Heart right ventricle (tissue), 16 donors: ENCODE results near the gene RBM6. TPM values are rescaled to one million over a fixed set of nuclear protein-coding genes. Genes with fewer than 3 reads are reported as not detected.

Experiments used
- ATAC-seq, 8 donors: fragments of 200-7000 bp; cut with Tn5 transposase; one replicate each; pipeline ENCODE4 v1.9.1; 2020; ENCODE audit warnings: mild to moderate bottlenecking in 8 of 8, moderate library complexity in 8 of 8, moderate number of reproducible peaks in 1 of 8
- DNase-seq, 2 donors: peaks; one replicate each; pipeline ENCODE4 v3.0.0-alpha.2; 2020
- H3K27ac ChIP-seq, 10 donors: fragments of 200-600 bp; sonication (generic) in 2 of 10; one replicate each; pipeline versions ENCODE4 v1.5.0 to v1.8.0; 2020 to 2022; ENCODE audit warnings: mild to moderate bottlenecking in 3 of 10
- H3K27me3 ChIP-seq, 7 donors: fragments of 200-600 bp; one replicate each; pipeline ENCODE4 v1.8.0; 2021 to 2022; ENCODE audit warnings: mild to moderate bottlenecking in 2 of 7
- H3K36me3 ChIP-seq, 9 donors: fragments of 200-600 bp; sonication (generic) in 1 of 9; one replicate each; pipeline versions ENCODE4 v1.5.0 to v1.8.0; 2020 to 2022; ENCODE audit warnings: mild to moderate bottlenecking in 2 of 9
- H3K4me1 ChIP-seq, 9 donors: fragments of 200-600 bp; sonication (generic) in 1 of 9; one replicate each; pipeline versions ENCODE4 v1.5.0 to v1.8.0; 2020 to 2022; ENCODE audit warnings: mild to moderate bottlenecking in 4 of 9
- H3K4me3 ChIP-seq, 10 donors: fragments of 200-600 bp; sonication (generic) in 2 of 10; one replicate each; pipeline versions ENCODE4 v1.5.0 to v1.8.0; 2020 to 2022; ENCODE audit warnings: mild to moderate bottlenecking in 7 of 10, moderate library complexity in 2 of 10
- H3K9me3 ChIP-seq, 11 donors: fragments of 200-600 bp in 10 of 11; sonication (generic) in 2 of 11; one replicate each; pipeline versions ENCODE4 v1.5.0 to v1.8.0; 2013 to 2022; ENCODE audit warnings: mild to moderate bottlenecking in 2 of 11, control low read depth in 1 of 11, moderate library complexity in 1 of 11
- WGBS, 2 donors: extraction: QIAGEN DNeasy Blood & Tissue Kit; methylation state at CpG; one replicate each; pipeline ENCODE4 v1.1.7; 2013; ENCODE audit warnings: inconsistent platforms in 1 of 2; 5-methylcytosine and 5-hydroxymethylcytosine counted together
- intact Hi-C, 10 donors: fragments of 100-400 bp; cut with DNase I; formaldehyde crosslinking; loops; one replicate each; pipeline versions ENCODE4 v1.11.1 to v1.14.2; 2022
- polyA plus RNA-seq, 2 donors: library from polyadenylated mRNA; stranded (reverse); fragments of 200-250 nt; gene quantifications; one replicate each; pipeline ENCODE4 v1.2.3, GENCODE V29; 2013
- total RNA-seq, 10 donors: library from RNA; stranded (reverse); fragmentation: NEBNext Ultra II Directional in 3 of 10; extraction: Animal tissue kit (Norgen Biotek cat#: 25700) in 3 of 10; gene quantifications; one replicate each; pipeline versions ENCODE4 v1.2.1 to v1.2.4, GENCODE V29; 2021 to 2023
- TF ChIP-seq, protein P1 (sequence below), 9 donors: fragments of 200-600 bp; sonication (generic) in 2 of 9; IDR thresholded peaks; one replicate each; pipeline versions ENCODE4 v1.5.0 to v1.8.0; 2021 to 2022; ENCODE audit warnings: antibody characterized with exemption in 9 of 9, mild to moderate bottlenecking in 5 of 9, moderate library complexity in 1 of 9
- donor health status: Arrhythmogenic right ventricular cardiomyopathy.
- donor health status: ischemic (EF 13 %, LVEDD 7.1; RV severe dilation, severe dysfunction).
- donor health status: healthy with polysubstance abuse.
- donor health status: DM: no; HTN: yes; CAD: no.
- donor health status: DM: no; HTN: no; CAD: no.
- donor health status: ischemic (EF 25% LVEDD 6.9; RV normal size, moderate dysfunction).
- donor health status: ischemic (EF 25% LVEDD 5.7; RV mildly dilated, moderate dysfunction).
- donor health status: healthy.
- donor health status: DM: yes; HTN: yes; CAD: no.
- donor health status: Ischemic cardiomyopathy.
- donor health status: ischemic (EF 35%, LVEDD 5.7; RV mildly dilated, moderate dysfunction).
- donor health status: nonischemic (EF 11% LVEDD 7.7; RV severe dilation, severe dysfunction).
- donor health status: DM: yes; HTN: yes; CAD: no.
- donor health status: PGD.
- donor health status: ischemic (EF 29% LVEDD 5.4; RV normal size, mild dysfunction).
- donor health status: nonischemic (EF 23%, LVEDD 6.1; RV moderate dilation, normal function).

RBM6 gene
- total and polyA plus RNA-seq, 12 donors = 26.0 to 208 (median 37.6) TPM

DNA sequence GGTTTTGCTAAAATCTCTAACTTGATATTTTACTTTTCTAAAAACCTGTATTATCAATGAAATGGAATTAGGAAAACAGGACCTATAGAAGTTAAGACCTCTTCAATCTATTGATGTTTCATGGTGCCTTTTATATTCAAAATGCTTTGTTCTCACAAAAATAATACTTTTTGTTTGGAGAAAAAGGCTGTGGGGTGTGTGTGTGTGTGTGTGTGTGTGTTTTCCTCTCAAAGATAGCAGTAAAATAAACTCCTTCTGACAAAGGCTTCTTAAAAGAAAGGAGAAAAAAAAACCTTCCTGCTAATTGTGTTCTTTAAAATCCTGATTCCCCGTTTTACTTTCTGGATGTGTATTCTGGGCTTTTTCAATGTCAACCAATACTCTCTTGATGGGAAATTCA lies 54.5 kb downstream of the RBM6 start:
- DNase-seq = no peak

DNA sequence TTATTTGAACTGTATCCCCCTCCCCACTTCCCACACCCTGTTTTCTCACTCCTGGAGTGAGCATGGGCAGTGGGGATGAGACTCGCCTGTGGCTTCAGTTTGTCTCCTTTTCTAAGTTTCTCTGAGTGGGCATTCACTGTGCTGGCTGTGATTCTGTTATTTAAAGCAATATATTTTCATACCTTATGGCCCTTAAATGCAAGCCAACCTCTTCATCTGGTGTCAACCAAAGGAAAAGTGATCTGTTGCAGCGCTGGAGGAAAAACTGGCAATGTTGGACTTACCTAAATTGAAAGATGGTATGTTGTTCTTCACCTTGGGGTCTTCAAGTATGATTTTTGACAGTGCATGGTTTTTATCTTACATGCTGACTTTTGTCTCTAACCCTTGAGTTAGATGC lies 56.1 kb downstream of the RBM6 start:
- DNase-seq = no peak
- intact Hi-C loops = no loop called here

More for the DNA sequence above, 54.5 kb downstream of the RBM6 start:
- H3K9me3 ChIP-seq = no peaks in the 10 kb centered on the region
- TF ChIP-seq, protein P1, sequence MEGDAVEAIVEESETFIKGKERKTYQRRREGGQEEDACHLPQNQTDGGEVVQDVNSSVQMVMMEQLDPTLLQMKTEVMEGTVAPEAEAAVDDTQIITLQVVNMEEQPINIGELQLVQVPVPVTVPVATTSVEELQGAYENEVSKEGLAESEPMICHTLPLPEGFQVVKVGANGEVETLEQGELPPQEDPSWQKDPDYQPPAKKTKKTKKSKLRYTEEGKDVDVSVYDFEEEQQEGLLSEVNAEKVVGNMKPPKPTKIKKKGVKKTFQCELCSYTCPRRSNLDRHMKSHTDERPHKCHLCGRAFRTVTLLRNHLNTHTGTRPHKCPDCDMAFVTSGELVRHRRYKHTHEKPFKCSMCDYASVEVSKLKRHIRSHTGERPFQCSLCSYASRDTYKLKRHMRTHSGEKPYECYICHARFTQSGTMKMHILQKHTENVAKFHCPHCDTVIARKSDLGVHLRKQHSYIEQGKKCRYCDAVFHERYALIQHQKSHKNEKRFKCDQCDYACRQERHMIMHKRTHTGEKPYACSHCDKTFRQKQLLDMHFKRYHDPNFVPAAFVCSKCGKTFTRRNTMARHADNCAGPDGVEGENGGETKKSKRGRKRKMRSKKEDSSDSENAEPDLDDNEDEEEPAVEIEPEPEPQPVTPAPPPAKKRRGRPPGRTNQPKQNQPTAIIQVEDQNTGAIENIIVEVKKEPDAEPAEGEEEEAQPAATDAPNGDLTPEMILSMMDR (IDR thresholded peaks at IDR 0.05) = no peak
- H3K4me1 ChIP-seq = peaks cover 0 to 25% (median 3%) of the 10 kb centered on the region in 9 donors
- no peak overlapping the region for H3K4me3 ChIP-seq
- ATAC-seq = no peak
- H3K27me3 ChIP-seq = no peaks in the 10 kb centered on the region
- peaks cover 0 to 73% (median 4%) of the 10 kb centered on the region in 9 donors for H3K36me3 ChIP-seq
- WGBS, 2 donors = 81 to 94% methylated on average over 1 of the region's 1 CpG
- intact Hi-C loops = no loop called here
- no peak overlapping the region for H3K27ac ChIP-seq

DNA sequence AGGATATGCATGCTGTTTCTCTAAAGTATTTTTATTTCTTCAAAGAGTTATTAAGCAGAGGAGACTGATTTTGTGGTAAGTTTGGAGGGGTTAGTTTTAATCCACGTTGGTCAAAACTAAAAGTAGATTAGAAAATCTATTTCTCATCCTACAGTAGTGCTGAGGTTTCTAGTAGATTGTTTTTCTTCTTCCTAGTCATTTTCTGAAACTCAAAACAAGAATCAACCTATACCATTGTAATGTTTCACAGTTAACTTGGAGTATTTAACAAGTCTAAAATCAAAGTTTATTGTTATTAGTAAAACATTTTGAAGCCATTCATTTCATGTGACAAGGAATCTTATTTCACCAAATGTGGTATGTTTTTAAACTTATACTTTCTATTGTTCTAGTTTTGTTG lies 57.9 kb downstream of the RBM6 start:
- no peak for ATAC-seq
- WGBS, 2 donors = 76 to 83% methylated on average over 1 of the region's 1 CpG

More for the DNA sequence above, 56.1 kb downstream of the RBM6 start:
- WGBS, 2 donors = 95 to 99% methylated on average over 2 of the region's 2 CpGs
- Histone ChIP-seq H3K4me3 (no peak overlapping the region), H3K9me3 (no peaks in the 10 kb centered on the region), H3K27ac (no peak overlapping the region), H3K36me3 (peaks cover 0 to 74% (median 0%) of the 10 kb centered on the region in 9 donors), H3K4me1 (peaks cover 0 to 17% (median 1%) of the 10 kb centered on the region in 9 donors), H3K27me3 (no peaks in the 10 kb centered on the region)
- TF ChIP-seq, protein P1 (IDR thresholded peaks at IDR 0.05) = no peak
- no peak for ATAC-seq

DNA sequence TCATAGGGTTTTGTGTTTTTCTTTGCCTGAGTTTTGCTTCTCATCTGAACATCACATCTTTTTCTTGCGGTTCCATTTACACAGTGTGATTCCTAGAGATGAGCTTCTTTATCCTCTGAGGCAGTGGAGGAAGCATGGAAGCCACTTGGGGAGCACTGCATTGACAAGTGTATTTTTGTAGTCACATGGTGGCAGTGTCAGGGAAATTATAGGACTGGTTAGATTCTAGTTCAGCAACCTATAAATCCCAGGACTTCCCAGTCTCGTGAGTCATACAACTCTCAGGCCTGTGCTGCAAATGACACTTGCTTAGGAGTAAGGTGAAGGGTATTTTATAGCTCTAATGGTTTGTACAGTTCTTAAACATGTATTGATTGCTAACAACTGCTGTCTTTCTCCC lies 58.4 kb downstream of the RBM6 start:
- peaks cover 0 to 81% (median 0%) of the 10 kb centered on the region in 9 donors for H3K36me3 ChIP-seq
- DNase-seq (no peak), ATAC-seq (no peak)
- H3K27me3 ChIP-seq = no peaks in the 10 kb centered on the region
- TF ChIP-seq, protein P1 (IDR thresholded peaks at IDR 0.05) = no peak
- WGBS, 2 donors = 88 to 91% methylated on average over 2 of the region's 2 CpGs
- intact Hi-C loops = no loop called here
- H3K9me3 ChIP-seq = no peaks in the 10 kb centered on the region
- no peak overlapping the region for H3K4me3 ChIP-seq
- H3K27ac ChIP-seq = no peak overlapping the region
- H3K4me1 ChIP-seq = no peaks in the 10 kb centered on the region

More for the DNA sequence above, 57.9 kb downstream of the RBM6 start:
- Histone ChIP-seq H3K4me1 (no peaks in the 10 kb centered on the region), H3K9me3 (no peaks in the 10 kb centered on the region), H3K4me3 (no peak overlapping the region), H3K27me3 (no peaks in the 10 kb centered on the region), H3K27ac (no peak overlapping the region), H3K36me3 (peaks cover 0 to 79% (median 0%) of the 10 kb centered on the region in 9 donors)
- no peak for DNase-seq
- TF ChIP-seq, protein P1 (IDR thresholded peaks at IDR 0.05) = no peak
- intact Hi-C loops = no loop called here
